ENCODE results near the gene PTGFRN. TPM values are rescaled to one million over a fixed set of nuclear protein-coding genes. Genes with fewer than 3 reads are reported as not detected.
A peak's percentile ranks its signal among the peaks of the same experiment; 100 is the strongest.
"Not testable (repeated sequence)": the region's sequence is repeated elsewhere in the genome, so short reads cannot be mapped to it uniquely, and the experiment has no call there.

The PTGFRN gene
- total RNA-seq (2021; ENCODE audit: unreplicated experiment) (60.6 TPM), Bru-seq, nascent RNA (percentile 66 among the genes with signal in this experiment), BruChase-seq, experiment 1, labeled RNA remaining after a 6-hour chase (percentile 78 among the genes with signal in this experiment), BruChase-seq, experiment 2, labeled RNA remaining after a 2-hour chase (percentile 66 among the genes with signal in this experiment)
- polyA plus RNA-seq (2012), result 19.1 and 28.3 TPM in 2 replicates
- long read RNA-seq, full-length matches to known transcripts, result 5 of 27 reads
- long read RNA-seq, partial matches to known transcripts, result 4 of 27 reads
- long read RNA-seq, other reads (novel, unspliced or antisense), result 18 of 27 reads

GRCh38 chr1:116909512-116910378 is at the start of gene PTGFRN:
Gene PTGFRN (plus strand): TSS chr1:116909916. CDS start chr1:116910204, 288 bp downstream.
- CTCF ChIA-PET, result no interaction called here
- Histone ChIP-seq H3K4me3 (replicated peaks in 1 of 2; ENCODE audit: low read depth in 1 of 2, low read length in 2 of 2) (peak within 1 kb of the TSS; percentile 70 to 79), H3K4me1 (ENCODE audit: control insufficient read depth in 1 of 2, insufficient read depth in 2 of 2, low read length in 2 of 2) (peaks cover 5 to 19% of the 10 kb centered on the region in 2 experiments; a peak in 3 of 4 replicates), H3K27me3 (ENCODE audit: insufficient read depth, low read length) (no peaks in the 10 kb centered on the region), H4K20me1 (ENCODE audit: insufficient read depth) (no peaks in the 10 kb centered on the region), H2AFZ (ENCODE audit: low read depth, low read length, poor library complexity, severe bottlenecking) (peak within 1 kb of the TSS; percentile 48), H3K9me3 (ENCODE audit: control insufficient read depth in 1 of 2, insufficient read depth in 1 of 2, low read depth in 1 of 2, low read length in 2 of 2) (no peaks in the 10 kb centered on the region), H3K4me2 (ENCODE audit: low read length) (peak within 1 kb of the TSS; percentile 83), H3K36me3 (ENCODE audit: control insufficient read depth in 1 of 2, insufficient read depth in 2 of 2, low read length in 2 of 2) (no peaks in the 10 kb centered on the region), H3K79me2 (ENCODE audit: insufficient read depth, low read length) (peaks cover 39% of the 10 kb centered on the region), H3K9me2 (ENCODE audit: insufficient read depth) (no peaks in the 10 kb centered on the region), H3K27ac (ENCODE audit: low read depth, low read length) (peak within 1 kb of the TSS; percentile 81), H3K9ac (ENCODE audit: low read length) (peak within 1 kb of the TSS; percentile 77)
- RAD21 ChIA-PET (ENCODE audit: low non-redundant PET in 1 of 2, low total read pairs in 2 of 2, uncharacterized antibody in 2 of 2, unreplicated experiment in 2 of 2), result interaction anchor here in 1 of 2 experiments (0.6 kb wide), 1 partner anchor 41 kb away, joined by 3 read pairs; no protein-coding TSS in a partner anchor
- peak; percentile 94 for TF ChIP-seq ZFX (IDR thresholded peaks at IDR 0.05)
- peak; percentile 31 for TF ChIP-seq POLR2AphosphoS5 (IDR thresholded peaks at IDR 0.05; ENCODE audit: low read depth, low read length)
- no peak for TF ChIP-seq FOSL1 (IDR thresholded peaks at IDR 0.05; ENCODE audit: low read depth)
- no peak for TF ChIP-seq REST (IDR thresholded peaks at IDR 0.05; ENCODE audit: low read depth)
- peak; percentile 6 for DNase-seq (ENCODE audit: low read depth, low spot score)
- ATAC-seq, result peak; percentile 72
- BruUV-seq (replicated peaks), result no TSS peak
- intact Hi-C loops (cut with micrococcal nuclease), result no loop called here
- POLR2A ChIA-PET, result no interaction called here

GRCh38 chr1:116860167-116860566 is 49.5 kb upstream of the PTGFRN start:
- H2AFZ ChIP-seq (ENCODE audit: low read depth, low read length, poor library complexity, severe bottlenecking); ATAC-seq; H4K20me1 ChIP-seq (ENCODE audit: insufficient read depth); H3K9me2 ChIP-seq (ENCODE audit: insufficient read depth); H3K9me3 ChIP-seq (ENCODE audit: control insufficient read depth in 1 of 2, insufficient read depth in 1 of 2, low read depth in 1 of 2, low read length in 2 of 2); H3K4me2 ChIP-seq (ENCODE audit: low read length); H3K27me3 ChIP-seq (ENCODE audit: insufficient read depth, low read length); BruUV-seq (replicated peaks); POLR2A ChIA-PET; H3K4me3 ChIP-seq (replicated peaks in 1 of 2; ENCODE audit: low read depth in 1 of 2, low read length in 2 of 2); DNase-seq (ENCODE audit: low read depth, low spot score); H3K4me1 ChIP-seq (ENCODE audit: control insufficient read depth in 1 of 2, insufficient read depth in 2 of 2, low read length in 2 of 2); H3K36me3 ChIP-seq (ENCODE audit: control insufficient read depth in 1 of 2, insufficient read depth in 2 of 2, low read length in 2 of 2); CTCF ChIA-PET; H3K79me2 ChIP-seq (ENCODE audit: insufficient read depth, low read length); H3K9ac ChIP-seq (ENCODE audit: low read length); RAD21 ChIA-PET (ENCODE audit: low non-redundant PET in 1 of 2, low total read pairs in 2 of 2, uncharacterized antibody in 2 of 2, unreplicated experiment in 2 of 2); H3K27ac ChIP-seq (ENCODE audit: low read depth, low read length); intact Hi-C loops (cut with micrococcal nuclease): not testable (repeated sequence)

All from HCT116 (cell line).